ENCODE results near the gene HOXD10.

Gene HOXD10

DNA sequence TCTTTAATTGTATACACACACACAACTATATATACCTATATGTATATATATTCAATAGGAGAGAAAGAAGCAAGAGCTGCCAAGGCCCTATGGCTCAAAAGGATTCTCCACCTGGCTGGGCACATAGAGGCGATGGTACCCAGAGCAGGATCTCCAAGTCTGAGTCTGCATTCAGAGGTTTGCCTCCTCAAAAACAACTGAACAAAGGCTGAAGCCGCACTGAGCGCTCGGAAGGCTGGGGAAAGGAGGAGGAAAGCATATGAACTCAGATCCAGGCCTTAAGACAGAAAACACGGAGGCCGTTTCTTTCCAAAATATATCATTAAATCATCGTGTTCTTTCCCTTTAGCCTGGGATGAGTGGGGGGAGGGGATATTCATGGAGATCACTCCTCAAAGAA, 13.4 kb upstream of the HOXD10 start:
- no peak overlapping the region for H3K27ac ChIP-seq
- TF ChIP-seq ZFX (IDR thresholded peaks at IDR 0.05) = no peak
- TF ChIP-seq, protein P1, sequence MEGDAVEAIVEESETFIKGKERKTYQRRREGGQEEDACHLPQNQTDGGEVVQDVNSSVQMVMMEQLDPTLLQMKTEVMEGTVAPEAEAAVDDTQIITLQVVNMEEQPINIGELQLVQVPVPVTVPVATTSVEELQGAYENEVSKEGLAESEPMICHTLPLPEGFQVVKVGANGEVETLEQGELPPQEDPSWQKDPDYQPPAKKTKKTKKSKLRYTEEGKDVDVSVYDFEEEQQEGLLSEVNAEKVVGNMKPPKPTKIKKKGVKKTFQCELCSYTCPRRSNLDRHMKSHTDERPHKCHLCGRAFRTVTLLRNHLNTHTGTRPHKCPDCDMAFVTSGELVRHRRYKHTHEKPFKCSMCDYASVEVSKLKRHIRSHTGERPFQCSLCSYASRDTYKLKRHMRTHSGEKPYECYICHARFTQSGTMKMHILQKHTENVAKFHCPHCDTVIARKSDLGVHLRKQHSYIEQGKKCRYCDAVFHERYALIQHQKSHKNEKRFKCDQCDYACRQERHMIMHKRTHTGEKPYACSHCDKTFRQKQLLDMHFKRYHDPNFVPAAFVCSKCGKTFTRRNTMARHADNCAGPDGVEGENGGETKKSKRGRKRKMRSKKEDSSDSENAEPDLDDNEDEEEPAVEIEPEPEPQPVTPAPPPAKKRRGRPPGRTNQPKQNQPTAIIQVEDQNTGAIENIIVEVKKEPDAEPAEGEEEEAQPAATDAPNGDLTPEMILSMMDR (conservative IDR thresholded peaks at IDR 0.05) = no peak

DNA sequence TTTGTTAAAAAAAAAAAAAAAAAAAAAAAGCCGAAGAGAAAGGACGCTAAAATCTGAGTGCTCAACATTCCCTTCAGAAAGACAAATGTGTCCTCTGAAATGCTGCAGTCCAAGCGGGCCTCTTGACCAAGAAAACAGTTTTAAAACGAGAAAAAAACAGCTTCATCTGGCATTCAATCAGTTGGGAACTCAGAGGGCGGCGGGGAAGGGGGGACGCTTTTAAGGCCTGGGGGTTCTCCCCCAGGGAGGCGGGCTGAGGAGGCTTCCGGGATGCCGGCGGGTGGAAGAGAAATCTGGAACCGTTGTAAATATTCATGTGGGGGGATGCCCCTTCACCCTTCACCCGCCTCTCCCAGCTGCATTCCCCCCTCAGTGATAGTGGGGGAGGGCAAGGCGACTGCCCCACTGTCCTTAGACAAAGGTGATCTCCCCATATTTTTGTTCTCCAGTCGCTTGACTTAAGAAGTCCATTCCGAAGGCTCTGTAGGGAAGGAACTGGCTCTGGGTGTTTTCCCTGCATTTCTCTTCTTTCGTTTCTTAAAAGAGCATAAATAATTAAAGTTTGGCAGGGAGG, 12.7 kb upstream of the HOXD10 start:
- no peak overlapping the region for H3K27ac ChIP-seq
- TF ChIP-seq, protein P1 (conservative IDR thresholded peaks at IDR 0.05) = no peak
- no peak for TF ChIP-seq ZFX (IDR thresholded peaks at IDR 0.05)

DNA sequence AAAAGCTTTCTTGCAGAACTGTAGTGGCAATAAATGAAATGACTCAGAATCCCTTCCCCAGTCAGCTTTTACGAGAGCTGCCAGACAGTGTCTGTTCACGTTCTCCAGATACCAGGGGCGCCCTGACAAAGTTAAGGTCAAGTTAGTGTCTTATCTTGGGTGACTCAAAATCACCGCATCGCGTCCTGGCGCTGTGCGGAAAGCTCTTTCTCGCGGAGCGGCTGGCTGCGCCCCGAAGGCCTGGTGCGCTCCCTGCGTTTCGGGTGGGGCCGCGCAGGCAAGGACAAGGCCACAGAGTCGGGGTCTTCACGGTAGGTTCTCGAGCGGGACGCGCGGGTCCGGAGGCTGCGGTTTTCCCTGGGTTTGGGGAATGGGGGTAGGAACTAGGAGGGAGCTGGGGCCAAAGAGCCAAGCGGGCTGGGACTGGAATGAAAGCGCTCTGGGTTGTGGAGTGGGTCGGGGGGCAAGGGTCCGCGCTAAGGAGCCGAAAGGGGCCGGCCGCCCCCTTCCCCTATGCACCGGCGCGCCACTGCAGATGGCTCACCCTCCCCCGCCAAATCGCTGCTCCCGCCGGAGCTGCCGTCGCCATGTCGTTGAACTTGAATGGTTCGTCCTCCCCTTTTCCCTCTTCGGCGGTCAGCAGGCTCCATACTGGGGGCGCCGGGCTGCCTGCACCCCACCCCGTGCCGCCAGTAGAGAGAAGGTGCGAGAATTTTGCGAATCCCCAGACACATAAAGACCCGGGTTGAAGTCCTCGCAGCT, 12.1 kb upstream of the HOXD10 start:
- H3K27ac ChIP-seq = no peak overlapping the region
- TF ChIP-seq, protein P1 (conservative IDR thresholded peaks at IDR 0.05) = no peak
- TF ChIP-seq ZFX (IDR thresholded peaks at IDR 0.05) = no peak

DNA sequence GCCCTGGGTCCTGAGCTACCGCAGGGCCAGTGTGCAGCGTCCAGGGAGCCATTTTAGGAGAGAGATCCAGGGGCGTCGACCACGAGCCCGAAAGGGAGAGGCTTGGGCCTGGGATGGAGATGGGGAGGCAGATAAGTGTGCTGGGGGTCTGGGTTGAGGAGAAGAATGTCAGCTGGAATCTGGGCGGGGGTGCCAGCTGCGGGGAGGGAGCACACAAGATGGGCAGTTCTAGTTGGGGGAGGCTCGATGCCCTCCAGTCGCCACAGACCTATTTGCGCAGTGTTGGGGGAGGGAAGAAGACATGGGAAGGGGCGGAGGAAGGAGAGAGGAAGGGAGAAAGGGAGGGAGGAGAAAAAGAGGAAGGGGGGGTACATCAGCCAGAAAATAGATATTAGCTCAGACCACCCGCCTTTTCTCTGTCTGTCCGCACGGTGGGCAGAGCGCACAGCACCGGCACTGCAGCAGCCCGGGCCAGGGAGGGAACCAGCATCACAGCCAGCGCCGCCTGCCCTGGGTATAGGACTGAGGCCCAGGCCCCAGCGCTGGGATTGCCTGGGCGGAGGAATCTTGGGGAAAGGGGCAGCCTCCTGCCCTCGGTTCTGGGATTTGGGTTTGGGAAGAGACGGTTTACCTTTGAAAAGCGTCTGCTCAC, 11.4 kb upstream of the HOXD10 start:
- TF ChIP-seq, protein P1 (conservative IDR thresholded peaks at IDR 0.05) = no peak
- no peak for TF ChIP-seq ZFX (IDR thresholded peaks at IDR 0.05)
- H3K27ac ChIP-seq = no peak overlapping the region

DNA sequence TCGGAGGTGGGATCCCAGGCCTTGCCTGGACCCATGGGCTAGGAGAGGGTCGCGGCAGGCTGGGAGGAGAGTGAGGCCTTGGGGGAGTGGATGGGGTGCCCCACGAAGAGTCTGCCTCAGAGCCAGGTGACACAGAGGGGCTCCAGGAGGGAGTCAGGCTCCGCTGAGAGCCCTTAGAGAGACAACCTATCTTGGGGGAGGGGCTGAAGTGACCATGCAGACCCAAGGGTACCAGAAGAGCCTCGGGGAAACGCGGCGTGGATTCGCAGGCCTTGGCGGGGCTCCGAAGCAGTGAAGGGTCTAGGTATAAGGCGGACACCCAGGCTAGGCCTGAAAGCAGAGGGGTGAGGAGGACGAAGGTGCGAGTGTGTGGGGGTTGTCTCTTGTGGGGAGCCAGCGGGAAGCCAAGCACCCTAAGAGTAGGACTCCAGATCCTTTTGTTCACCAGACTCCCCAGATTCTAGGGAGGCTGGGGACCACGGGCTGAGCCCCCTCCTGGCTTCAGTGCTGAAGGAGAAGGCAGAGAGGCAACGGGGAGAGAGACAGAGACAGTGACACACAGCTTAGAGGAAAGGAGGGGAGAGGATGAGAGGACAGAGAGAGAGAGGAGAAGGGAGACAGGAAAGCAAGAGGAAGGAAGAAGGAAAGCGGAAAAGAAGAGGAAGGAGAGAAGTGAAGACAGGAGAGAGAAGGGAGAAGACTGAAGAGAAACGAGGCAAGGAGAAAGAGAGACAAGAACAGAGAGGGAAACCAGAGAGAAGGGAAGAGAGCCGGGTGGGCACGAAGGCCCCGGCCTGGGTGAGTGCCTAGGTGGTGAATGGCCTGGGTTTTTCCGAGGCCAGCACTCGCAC, 10.6 kb upstream of the HOXD10 start:
- TF ChIP-seq ZFX (IDR thresholded peaks at IDR 0.05) = no peak
- TF ChIP-seq, protein P1 (conservative IDR thresholded peaks at IDR 0.05) = no peak
- H3K27ac ChIP-seq = no peak overlapping the region

DNA sequence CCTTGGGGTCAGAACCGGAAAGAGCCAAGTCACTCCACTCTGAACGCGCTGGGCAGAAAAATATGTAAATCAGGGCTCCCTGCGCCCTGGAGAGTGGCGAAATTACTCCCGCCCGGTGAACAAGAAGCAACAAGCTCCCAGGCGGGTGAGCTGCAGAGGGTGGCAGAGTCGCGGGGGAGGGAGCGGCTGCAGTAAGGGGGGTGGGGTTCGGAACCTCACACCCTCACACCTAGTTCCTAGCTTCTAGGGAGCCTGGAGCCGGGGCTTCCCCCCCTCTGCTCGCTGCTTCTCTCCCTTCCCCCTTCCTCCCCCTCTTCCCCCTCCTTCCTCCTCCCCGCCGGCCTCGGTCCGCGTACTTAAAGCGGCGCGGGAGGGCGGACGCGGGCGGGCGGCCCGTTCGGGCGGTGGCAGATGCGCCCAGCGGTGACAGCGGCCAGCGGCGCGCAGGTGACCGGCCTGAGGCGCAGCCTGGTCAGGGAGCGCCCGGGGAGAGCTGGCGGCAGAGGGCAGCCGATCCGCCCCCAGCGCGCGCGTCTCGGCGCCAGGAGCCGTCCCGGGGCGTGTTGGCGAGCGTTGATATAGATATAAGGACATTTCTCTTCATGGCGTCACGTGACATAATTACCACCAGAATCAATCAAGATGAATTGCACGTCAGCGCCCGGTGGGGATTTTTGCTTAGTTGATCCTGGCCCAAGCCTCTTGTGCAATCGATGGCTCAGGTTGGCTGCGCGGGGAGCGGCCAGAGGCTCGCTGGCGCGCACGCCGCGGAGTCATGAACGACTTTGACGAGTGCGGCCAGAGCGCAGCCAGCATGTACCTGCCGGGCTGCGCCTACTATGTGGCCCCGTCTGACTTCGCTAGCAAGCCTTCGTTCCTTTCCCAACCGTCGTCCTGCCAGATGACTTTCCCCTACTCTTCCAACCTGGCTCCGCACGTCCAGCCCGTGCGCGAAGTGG, 9.7 kb upstream of the HOXD10 start, which contains the start of gene HOXD11:
HOXD11 (plus strand) TSS at position 700 of the 959 bp plus-strand sequence; CDS start at position 776, 76 bp downstream.
- no peak within 1 kb of the TSS for H3K27ac ChIP-seq
- TF ChIP-seq ZFX (IDR thresholded peaks at IDR 0.05) = no peak
- TF ChIP-seq, protein P1 (conservative IDR thresholded peaks at IDR 0.05) = no peak
